ENCODE measurements around the gene USP38.

- TF ChIP-seq, protein P1, sequence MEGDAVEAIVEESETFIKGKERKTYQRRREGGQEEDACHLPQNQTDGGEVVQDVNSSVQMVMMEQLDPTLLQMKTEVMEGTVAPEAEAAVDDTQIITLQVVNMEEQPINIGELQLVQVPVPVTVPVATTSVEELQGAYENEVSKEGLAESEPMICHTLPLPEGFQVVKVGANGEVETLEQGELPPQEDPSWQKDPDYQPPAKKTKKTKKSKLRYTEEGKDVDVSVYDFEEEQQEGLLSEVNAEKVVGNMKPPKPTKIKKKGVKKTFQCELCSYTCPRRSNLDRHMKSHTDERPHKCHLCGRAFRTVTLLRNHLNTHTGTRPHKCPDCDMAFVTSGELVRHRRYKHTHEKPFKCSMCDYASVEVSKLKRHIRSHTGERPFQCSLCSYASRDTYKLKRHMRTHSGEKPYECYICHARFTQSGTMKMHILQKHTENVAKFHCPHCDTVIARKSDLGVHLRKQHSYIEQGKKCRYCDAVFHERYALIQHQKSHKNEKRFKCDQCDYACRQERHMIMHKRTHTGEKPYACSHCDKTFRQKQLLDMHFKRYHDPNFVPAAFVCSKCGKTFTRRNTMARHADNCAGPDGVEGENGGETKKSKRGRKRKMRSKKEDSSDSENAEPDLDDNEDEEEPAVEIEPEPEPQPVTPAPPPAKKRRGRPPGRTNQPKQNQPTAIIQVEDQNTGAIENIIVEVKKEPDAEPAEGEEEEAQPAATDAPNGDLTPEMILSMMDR (IDR thresholded peaks at IDR 0.05) = no peak
- TF ChIP-seq POLR2A (IDR thresholded peaks at IDR 0.05) (no peak), POLR2AphosphoS5 (IDR thresholded peaks at IDR 0.05) (no peak)
These were observed 64.1 kb downstream of the USP38 start for GRCh38 chr4:143248827-143249226.
